K562 (cell line): ENCODE measurements around the gene COX5A.
A peak's percentile ranks its signal among the peaks of the same experiment; 100 is the strongest.

Source experiments
- ATF7 ChIP-seq: fragments of 450-650 bp; IDR thresholded peaks from 2 replicates; pipeline ENCODE4 v1.7.1; 2014; ENCODE audit warnings: mild to moderate bottlenecking, moderate library complexity
- CTCF ChIP-seq, 3 experiments: IDR thresholded peaks in 2 of 3; conservative IDR thresholded peaks in 1 of 3; 2 replicates each; pipeline ENCODE4 v1.5.1; 2011 to 2012; ENCODE audit warnings: low read length in 3 of 3, mild to moderate bottlenecking in 3 of 3, control low read depth in 2 of 3, improper control_type of control experiment in 1 of 3, inconsistent platforms in 1 of 3, low read depth in 1 of 3, mixed read lengths in 1 of 3, moderate library complexity in 1 of 3; ENCODE audit not compliant: insufficient read depth in 2 of 3
- EP300 ChIP-seq: IDR thresholded peaks from 2 replicates; pipeline ENCODE4 v1.6.1; 2012; ENCODE audit warnings: low read length, improper control_type of control experiment
- NR2C2 ChIP-seq, 2 experiments: fragments of 200-800 bp in 1 of 2; sonication (Bioruptor generic) in 1 of 2; sonication (generic) in 1 of 2; formaldehyde crosslinking in 1 of 2; IDR thresholded peaks; 2 replicates each; pipeline versions ENCODE4 v1.6.1 to v1.8.0; 2016 to 2022; ENCODE audit warnings: mild to moderate bottlenecking in 1 of 2, missing compliant biosample characterization in 1 of 2, missing genetic modification characterization in 1 of 2, missing genetic modification reagents in 1 of 2
- POLR2A ChIP-seq: fragments of 450-650 bp; conservative IDR thresholded peaks from 2 replicates; pipeline ENCODE4 v1.6.1; 2016
- PTBP1 ChIP-seq: fragments of 200-400 bp; formaldehyde crosslinking; IDR thresholded peaks from 2 replicates; pipeline ENCODE4 v1.6.1; 2017; ENCODE audit warnings: low read depth, low read length
- SMARCA4 ChIP-seq: fragments of 450-650 bp; IDR thresholded peaks from 2 replicates; pipeline ENCODE4 v1.6.1; 2016
- TEAD1 ChIP-seq, 2 experiments: fragments of 450-650 bp in 1 of 2; sonication (generic) in 1 of 2; formaldehyde crosslinking; IDR thresholded peaks; 2 replicates each; pipeline versions ENCODE4 v1.4.0 to v1.8.0; 2020 to 2022; ENCODE audit warnings: mild to moderate bottlenecking in 2 of 2, missing genetic modification reagents in 1 of 2
- ZNF140 ChIP-seq: fragments of 250-450 bp; sonication (Bioruptor Pico); IDR thresholded peaks from 2 replicates; pipeline ENCODE4 v1.8.0; 2021; ENCODE audit warnings: moderate library complexity, mild to moderate bottlenecking, inconsistent platforms
- ZNF24 ChIP-seq: fragments of 450-650 bp; IDR thresholded peaks from 2 replicates; pipeline ENCODE4 v1.6.1; 2016

DNA sequence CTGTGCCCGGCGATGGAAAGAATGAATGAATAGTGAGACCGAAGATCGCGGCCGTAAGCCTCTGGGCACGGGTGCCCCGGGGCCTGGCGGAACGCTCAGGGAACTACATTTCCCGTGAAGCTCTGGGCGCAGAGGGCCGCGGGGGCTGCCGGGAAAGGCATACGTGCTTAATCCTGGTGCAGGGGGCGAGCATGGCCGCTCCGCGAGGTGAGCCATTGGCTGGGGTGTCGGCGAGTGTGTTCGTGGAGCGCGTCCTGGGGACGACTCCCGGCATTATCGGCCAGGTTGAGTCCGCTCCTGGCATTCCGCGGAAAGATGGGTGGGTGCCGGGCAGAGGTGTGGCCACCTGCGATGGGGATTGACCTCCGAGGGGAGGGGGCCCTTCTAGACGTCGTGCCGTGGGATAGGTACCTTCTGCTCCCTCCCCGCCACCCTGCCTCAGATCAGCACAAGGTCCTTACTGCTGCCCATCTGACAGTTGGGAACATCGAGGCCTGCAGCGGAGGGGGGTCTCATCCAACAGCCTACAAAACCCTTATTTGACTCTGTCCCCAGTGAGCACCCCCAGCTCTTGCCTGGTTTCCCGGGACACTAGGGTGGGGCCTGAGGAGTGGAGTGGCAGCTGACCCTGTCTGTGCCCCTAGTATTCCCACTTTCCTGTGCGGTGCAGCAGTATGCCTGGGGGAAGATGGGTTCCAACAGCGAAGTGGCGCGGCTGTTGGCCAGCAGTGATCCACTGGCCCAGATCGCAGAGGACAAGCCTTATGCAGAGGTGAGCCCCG lies 47.8 kb downstream of the COX5A start, which contains the start of gene MPI:
- peak; percentile 96 for TF ChIP-seq POLR2A
- TF ChIP-seq ATF7: peak; percentile 48
- no peak for TF ChIP-seq CTCF (IDR thresholded peaks at IDR 0.05 in 2 of 3, conservative IDR thresholded peaks at IDR 0.05 in 1 of 3; ENCODE audit: insufficient read depth in 2 of 3, low read depth in 1 of 3, low read length in 3 of 3)
- peak; percentile 0 to 35; a peak in 1 of 4 replicates for TF ChIP-seq TEAD1 (CRISPR knock-in tag; IDR thresholded peaks at IDR 0.05)
- no peak for TF ChIP-seq ZNF140 (CRISPR knock-in tag)
- TF ChIP-seq ZNF24: no peak
- no peak for TF ChIP-seq PTBP1
- peak; percentile 79 for TF ChIP-seq NR2C2 (CRISPR knock-in tag; IDR thresholded peaks at IDR 0.05)
- peak; percentile 71 for TF ChIP-seq NR2C2 (tag; IDR thresholded peaks at IDR 0.05)
- TF ChIP-seq EP300: no peak
- no peak for TF ChIP-seq SMARCA4
